ENCODE data around the gene RAB13.

RAB13 gene

GRCh38 chr1:153954826-153955225 is 31.3 kb downstream of the RAB13 start:
- no peak for FAIRE-seq

GRCh38 chr1:153953859-153954365 is 32.2 kb downstream of the RAB13 start:
- FAIRE-seq = no peak

GRCh38 chr1:153951801-153952200 is 34.3 kb downstream of the RAB13 start:
- FAIRE-seq = no peak

GRCh38 chr1:153951183-153951582 is 35.0 kb downstream of the RAB13 start:
- FAIRE-seq = no peak

GRCh38 chr1:153946622-153947241 is 39.4 kb downstream of the RAB13 start, which contains the start of gene DENND4B:
Gene DENND4B (minus strand): TSS chr1:153946718. CDS start chr1:153944374, 2,344 bp downstream.
- FAIRE-seq = no peak

GRCh38 chr1:153945795-153946621 is 40.1 kb downstream of the RAB13 start:
- FAIRE-seq = no peak

GRCh38 chr1:153945131-153945794 is 40.9 kb downstream of the RAB13 start:
- FAIRE-seq = no peak

GRCh38 chr1:153944827-153945117 is 41.4 kb downstream of the RAB13 start:
- no peak for FAIRE-seq

- FAIRE-seq = no peak
Observed at GRCh38 chr1:153944005-153944826, 41.9 kb downstream of the RAB13 start.

- no peak for FAIRE-seq
Observed at GRCh38 chr1:153942766-153943549, 43.2 kb downstream of the RAB13 start.

- FAIRE-seq = no peak
Observed at GRCh38 chr1:153941826-153942725, 44.1 kb downstream of the RAB13 start.

- FAIRE-seq = no peak
Observed at GRCh38 chr1:153940756-153941155, 45.4 kb downstream of the RAB13 start.

GRCh38 chr1:153939476-153939875 is 46.7 kb downstream of the RAB13 start:
- FAIRE-seq = no peak

GRCh38 chr1:153938996-153939395 is 47.1 kb downstream of the RAB13 start:
- no peak for FAIRE-seq

GRCh38 chr1:153937331-153937730 is 48.8 kb downstream of the RAB13 start:
- no peak for FAIRE-seq

GRCh38 chr1:153936011-153936802 is 49.9 kb downstream of the RAB13 start:
- FAIRE-seq = no peak

- no peak for FAIRE-seq
Observed at GRCh38 chr1:153934746-153935145, 51.4 kb downstream of the RAB13 start.

- FAIRE-seq = no peak
Observed at GRCh38 chr1:153933955-153934354, 52.2 kb downstream of the RAB13 start.

- no peak for FAIRE-seq
Observed at GRCh38 chr1:153933430-153933829, 52.7 kb downstream of the RAB13 start.
